GM10847 (cell line): ENCODE results near the gene BEND6.

ENCODE experiments used
- POLR2A ChIP-seq: IDR thresholded peaks from 2 replicates; pipeline ENCODE4 v1.6.1; 2011; ENCODE audit not compliant: insufficient read length; ENCODE audit errors: extremely low read depth

BEND6 gene, protein sequence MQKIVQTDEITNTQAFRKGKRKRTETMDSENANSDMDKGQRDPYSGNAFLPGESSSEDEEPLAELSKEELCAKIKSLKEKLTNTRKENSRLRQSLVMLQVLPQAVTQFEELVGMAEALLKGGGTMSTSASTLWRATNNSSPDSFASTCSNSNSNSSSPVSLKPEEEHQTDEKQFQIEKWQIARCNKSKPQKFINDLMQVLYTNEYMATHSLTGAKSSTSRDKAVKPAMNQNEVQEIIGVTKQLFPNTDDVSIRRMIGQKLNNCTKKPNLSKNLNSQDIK

DNA sequence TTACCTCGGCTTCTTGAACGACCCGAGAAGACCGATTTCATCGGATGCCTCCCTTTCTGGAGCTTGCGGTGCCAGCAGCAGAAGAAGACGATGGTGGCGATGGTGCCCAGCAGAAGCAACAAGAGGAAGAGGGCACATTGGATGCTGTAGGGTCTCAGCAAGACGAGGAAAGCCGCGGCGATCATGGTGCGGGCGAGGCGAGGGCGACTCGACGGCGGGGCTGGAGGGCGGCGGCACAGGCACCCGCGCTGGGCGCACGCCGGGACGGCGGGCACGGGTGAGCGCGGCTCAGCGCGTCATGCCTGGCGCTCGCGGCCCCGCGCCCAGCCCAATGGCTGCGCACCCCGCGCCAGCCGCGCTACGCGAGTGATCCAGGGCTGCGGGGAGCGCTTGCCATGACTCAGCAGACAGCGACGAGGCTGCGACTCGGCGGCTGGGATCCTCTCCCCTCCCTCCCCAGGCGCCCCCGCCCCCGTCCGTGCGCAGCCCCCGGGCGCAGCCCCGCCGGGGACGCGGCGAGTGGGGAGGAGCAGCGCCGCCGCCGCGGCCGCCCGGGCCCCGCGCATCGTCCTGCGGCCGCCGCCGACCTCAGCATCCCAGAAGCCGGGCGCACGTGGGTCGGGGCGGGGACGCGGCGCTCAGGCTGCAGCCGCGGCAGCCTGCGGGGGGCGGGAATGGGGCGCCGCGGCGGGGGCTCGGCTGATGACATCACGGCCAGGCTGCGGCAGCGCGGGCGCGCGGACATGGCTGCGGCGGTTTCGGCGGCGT is at the start of gene BEND6:
TSS of gene BEND6 (plus strand) at position 705 of the 768 bp plus-strand sequence. CDS start 26,704 bp downstream, outside the sequence.
- peak; percentile 50 for TF ChIP-seq POLR2A

DNA sequence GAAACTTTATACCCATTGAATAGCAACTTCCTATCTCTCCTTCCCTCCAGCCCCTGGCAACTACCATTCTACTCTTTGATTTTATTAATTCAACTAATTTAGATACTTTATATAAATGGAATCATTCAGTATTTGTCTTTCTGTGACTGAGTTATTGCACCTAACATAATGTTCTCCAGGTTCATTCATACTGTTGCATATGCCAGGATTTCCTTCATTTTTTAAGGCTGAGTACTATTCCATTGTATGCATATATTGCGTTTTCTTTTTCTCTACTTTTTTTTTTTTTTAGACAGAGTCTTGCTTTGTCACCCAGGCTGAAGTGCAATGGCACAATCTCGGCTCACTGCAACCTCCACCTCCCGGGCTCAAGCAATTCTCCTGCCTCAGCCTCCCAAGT is 49.5 kb upstream of the BEND6 start:
- TF ChIP-seq POLR2A = no peak

DNA sequence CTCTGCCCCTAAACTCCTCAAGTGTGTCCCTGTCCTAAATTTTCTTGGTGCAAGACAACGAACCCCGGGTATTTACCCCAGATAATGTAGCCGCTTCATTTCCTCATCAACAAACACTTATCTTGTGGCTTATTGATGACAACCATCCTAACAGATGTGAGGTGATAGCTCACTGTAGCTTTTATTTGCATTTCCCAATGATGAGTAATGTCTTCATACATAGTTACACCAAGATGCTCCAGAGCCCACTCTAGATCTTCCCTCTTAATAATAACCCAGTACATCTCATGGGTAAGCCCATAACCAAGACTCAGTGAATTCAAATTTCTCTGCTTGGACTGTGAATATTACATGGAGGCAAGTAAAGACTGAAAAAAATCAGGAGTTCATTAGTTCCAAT is 48.2 kb upstream of the BEND6 start:
- TF ChIP-seq POLR2A = no peak

DNA sequence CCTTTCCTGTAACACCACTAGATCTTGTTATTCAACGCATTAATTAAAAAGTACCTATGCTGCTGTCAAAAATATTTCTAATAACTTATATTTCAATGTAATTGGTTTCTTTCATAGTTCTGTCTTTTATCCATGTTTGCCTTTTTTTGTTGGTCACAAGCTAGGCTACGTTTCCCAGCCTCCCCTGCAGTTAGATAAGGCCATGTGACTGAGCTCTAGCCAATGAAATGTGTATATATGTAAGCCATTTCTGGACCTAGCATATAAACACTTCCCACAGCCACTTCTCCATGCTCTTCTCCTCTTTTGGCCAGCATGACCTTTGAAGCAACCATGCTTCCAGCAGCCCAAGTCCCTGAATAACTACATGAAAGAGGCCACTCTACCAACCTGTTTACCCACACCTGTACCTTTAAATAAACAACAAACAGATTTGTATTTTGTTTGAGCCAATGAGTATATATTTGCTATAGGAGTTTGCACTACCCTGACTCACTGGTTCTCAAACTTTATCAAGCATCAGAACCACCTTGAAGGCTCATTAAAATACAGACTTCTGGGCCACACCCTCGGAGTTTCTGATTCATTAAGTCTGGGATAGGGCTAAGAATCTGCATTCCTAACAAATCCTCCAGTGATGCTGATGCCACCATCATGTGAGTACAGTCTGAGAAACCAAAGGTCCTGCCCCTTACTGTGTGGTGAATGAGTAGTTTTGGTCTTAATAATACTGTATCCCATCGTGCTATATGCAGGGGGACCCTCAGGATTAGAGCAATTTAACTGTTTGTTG is 45.6 kb upstream of the BEND6 start:
- no peak for TF ChIP-seq POLR2A

DNA sequence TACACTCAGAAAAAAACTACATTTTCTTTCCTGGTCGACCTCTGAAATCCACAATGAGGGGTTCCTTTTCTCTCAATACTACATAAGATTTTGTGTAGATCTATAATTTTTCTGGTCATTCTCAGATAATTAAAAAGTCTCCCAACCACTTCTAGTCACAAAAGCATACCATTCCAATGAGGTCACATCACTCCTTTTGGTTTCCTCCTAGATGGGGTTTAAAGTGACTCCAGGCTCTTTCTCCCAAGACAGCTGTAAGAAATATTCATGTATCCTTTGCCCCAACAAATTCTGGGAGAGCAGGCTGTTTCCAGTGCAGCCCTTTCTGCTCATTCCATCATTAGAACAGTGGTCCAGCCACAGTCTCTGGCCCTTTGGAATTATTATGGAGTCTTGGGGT is 43.1 kb upstream of the BEND6 start:
- no peak for TF ChIP-seq POLR2A

DNA sequence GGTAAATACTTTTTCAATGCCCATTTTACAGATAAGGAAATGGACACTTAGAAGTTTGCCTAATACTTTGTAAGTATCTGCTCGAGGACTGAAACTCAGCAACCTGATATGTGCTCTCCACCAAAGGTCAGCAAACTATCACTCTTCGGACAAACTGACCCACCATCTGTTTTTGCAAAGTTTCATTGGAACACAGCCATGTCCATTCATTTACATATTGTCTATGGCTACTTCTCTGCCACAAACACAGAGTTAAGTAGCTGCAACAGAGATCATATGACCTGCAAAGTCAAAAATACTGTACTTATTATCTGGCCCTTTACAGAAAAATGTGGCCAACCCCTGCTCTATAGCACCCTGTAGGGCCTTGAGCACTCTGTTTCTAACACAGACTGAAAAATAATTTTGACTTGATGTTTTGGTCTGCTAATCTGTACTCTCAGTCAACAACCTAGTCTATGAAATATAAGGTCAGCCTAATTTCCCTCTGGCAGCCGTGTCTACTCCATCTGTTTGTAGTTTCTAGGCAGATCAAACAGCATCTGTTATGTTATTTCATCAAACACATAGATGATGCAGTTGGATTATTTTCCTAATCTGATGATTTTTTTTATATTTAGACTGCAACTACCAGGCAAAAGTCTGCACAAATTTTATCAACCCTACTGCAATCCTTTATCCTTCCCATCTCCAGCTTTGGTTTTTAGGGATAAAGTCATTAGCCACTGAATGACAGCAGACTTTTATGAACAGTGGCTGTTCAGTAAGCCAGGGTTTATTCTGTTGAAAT is 41.4 kb upstream of the BEND6 start:
- no peak for TF ChIP-seq POLR2A

DNA sequence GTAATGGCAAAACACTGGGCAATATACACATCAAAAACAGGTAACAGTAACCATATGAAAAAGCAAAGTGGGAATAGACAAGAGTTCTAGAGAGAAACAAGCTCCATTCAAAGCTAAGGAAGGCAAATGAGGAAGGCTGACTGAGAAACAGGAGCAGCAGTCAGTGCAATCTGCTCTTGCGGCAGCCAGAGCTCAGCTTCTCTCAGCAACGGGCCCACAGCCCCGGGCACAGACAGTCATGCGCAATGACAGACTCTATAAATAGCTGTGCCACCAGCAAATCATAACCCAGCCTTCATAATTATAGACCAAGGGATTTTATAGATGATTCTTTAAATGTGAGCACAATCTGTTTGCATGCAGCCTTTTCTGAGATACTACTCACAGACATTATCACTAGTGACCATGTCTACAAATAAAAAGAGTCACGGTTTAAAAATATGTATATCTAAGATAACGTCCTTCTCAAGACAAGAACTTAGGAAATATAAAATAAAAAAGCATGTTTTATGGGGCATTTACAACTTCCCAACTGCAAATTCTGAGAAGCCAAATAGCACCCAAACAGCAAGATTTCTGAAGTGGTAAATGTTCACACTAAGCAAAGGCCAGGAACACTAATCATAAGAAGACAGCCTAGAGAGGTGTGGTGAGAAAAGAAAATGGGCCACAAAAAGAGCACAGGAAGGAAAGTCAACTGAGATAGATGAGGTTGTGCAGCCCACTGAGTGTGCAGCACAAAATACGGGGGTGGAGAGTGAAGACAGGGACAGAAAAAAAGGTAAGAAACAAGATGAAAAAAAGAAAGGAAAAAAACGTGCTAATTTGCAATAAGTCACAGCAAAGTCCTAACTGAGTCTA is 39.9 kb upstream of the BEND6 start:
- no peak for TF ChIP-seq POLR2A

DNA sequence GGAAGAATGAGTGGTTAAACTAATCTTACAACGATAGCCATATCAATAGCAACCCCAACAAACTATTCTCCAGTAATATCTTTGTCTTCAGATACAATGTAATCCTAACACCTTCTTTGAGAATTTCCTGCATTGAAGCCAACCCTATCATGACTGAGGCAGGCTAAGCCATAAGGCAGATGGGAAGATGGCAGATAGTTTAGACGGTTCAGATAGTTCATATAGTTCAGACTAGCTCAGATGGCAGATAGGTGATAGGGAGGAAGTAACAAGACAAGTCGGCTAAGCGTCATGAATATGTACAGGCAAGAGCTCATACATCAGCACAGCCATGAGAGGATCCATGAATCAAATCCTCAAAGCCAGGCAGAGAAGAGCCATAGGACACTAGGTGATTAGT is 39.1 kb upstream of the BEND6 start:
- no peak for TF ChIP-seq POLR2A

DNA sequence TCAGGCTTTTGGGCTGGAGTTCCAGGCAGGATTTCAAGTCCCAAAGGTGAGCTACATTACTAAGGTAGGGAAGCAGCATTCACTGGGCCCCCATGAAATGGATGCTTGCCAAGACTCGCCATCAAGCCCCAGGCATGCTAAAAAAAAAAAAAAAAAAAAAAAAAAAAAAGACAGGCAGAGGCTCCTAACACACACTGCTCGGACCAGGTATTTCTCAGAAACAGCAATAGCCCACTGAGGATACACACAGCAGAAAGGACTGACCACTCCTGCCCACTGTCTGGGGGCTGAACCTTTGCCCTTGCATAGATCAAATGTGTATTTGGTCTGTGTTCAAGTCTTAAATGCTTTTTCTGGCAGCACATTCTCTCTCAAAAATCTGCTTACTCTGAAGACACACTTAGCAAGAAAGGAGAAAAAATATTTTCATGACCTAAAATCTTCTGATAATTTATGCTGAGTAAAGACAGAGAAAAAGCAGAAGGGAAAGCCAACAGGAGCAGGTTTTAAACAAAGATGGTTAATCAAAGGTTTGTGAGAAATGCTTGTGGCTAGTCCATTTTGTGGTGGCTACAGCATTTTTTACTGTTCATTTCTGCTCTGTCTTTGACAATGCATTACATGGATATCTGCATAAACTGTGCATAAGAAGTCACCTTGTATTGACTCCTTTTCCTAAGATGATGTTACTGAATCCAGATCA is 37.9 kb upstream of the BEND6 start:
- TF ChIP-seq POLR2A = no peak

DNA sequence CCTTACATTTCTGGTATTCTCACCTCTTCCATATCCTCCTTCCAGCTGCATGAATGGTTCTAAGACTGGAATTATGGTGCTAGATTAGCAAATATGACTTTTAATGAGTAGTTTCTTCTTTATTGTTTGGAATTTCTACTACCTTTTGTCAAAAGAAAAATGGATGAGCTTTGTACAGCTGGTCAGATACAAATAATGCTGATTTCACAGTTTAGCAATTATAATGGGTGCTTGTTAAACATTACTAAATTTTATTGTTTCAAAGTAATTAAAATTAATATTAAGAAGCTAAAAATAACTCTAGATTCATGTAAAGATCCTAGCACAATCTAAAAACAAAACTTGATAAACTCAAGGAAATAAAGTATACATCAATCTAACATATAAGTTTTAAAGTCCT is 32.3 kb upstream of the BEND6 start:
- TF ChIP-seq POLR2A = no peak

DNA sequence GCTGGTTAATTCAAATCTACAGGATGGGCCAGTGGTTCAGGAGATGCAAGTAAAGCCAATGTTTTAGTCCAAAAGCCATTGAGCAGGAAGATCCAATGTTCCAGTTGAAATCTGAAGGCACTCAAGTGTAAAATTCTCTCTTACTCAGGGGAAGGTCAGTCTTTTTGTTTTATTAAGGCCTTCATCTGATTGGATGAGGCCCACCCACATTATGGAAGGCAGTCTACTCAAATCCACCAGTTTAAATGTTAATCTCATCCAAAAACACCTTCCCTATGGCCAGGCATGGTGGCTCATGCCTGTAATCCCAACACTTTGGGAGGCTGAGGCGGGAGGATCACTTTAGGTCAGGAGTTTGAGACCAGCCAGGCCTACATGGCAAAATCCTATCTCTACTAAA is 31.3 kb upstream of the BEND6 start:
- no peak for TF ChIP-seq POLR2A

DNA sequence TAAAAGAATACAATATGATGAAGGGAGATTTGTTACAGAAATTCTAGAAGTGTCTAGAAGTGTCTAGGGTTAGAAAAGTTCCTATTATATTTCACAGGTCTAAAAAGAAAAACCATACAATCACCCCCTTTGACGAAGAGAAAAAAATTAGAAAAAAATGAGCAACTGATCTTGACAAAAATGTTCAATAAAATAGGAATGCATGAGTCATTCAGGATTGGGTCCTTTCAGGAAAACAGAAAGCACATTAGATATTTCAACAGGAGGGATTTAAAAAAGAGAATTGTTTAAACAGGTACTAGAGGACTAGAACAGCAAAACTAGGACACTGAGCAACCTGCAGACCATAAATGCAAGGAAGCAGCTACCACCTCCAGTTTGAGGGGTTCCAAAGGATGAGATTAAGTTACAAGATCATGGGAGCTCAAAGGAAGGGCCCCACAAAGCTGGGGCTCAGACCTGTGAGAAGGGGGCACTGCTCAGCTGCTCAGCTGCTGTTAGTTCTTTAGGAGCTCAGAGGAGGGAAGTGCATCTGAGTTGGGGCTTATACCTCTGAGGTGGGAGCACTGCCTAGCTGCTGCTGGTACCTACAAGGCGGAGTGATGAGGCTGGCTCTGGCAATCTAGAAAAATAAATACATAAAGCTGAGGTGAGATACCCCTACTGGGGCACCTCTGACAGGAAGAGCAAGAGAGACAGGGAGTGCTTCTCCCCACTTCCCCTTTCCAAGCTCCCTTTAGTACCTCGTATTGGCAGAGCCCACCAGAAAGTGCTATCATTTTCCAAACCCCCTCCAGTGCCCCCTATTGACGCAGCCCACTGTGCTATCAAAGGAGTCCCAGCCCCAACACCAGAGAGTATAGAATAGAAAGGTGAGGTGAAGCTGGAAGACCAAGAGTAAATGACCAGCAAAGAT is 27.1 kb upstream of the BEND6 start:
- no peak for TF ChIP-seq POLR2A

DNA sequence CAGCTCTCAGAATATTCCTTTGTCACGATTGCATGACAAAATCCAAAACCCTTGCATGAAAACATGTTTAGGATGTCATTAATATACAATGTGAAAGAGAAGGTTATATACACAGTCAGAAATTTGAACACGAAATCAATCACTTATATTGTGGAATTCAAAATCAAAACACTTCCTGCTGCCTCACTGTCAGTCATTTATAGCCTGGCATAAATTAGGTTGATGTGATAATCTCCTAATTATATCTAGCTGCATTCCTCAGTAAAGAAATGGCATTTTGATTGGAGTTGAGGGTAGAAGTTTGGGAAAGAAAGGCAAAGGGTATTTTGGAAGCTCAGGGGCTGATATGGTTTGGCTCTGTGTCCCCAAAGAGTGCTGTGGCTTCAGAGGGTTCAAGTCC is 24.1 kb upstream of the BEND6 start:
- no peak for TF ChIP-seq POLR2A
